Measurements from ENCODE around the gene SMIM44.
"Not testable (repeated sequence)": the region's sequence is repeated elsewhere in the genome, so short reads cannot be mapped to it uniquely, and the experiment has no call there.

DNA sequence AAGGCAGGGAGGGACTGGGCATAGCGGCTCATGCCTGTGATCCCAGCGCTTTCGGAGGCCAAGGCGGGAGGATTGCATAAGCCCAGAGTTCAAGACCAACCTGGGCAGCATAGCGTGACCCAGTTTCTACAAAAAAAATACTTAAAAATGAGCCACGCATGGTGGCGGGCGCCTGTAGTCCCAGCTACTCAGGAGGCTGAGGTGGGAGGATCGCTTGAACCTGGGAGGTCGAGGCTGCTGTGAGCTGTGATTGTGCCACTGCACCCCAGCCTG lies 30.4 kb downstream of the SMIM44 start:
- TF ChIP-seq, protein P1, sequence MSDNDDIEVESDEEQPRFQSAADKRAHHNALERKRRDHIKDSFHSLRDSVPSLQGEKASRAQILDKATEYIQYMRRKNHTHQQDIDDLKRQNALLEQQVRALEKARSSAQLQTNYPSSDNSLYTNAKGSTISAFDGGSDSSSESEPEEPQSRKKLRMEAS (CRISPR knock-in tag; IDR thresholded peaks at IDR 0.05), result not testable (repeated sequence)
- TF ChIP-seq, protein P2, sequence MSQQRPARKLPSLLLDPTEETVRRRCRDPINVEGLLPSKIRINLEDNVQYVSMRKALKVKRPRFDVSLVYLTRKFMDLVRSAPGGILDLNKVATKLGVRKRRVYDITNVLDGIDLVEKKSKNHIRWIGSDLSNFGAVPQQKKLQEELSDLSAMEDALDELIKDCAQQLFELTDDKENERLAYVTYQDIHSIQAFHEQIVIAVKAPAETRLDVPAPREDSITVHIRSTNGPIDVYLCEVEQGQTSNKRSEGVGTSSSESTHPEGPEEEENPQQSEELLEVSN (IDR thresholded peaks at IDR 0.05; ENCODE audit: borderline replicate concordance in 1 of 2, extremely low read depth in 1 of 2, insufficient read depth in 1 of 2, insufficient read length in 1 of 2, low read depth in 1 of 2, low read length in 1 of 2, poor library complexity in 1 of 2, severe bottlenecking in 1 of 2), result not testable (repeated sequence)

All from K562 (cell line).